SW 1271 (cell line): ENCODE data around the gene CACNA1E.

Experiments used
- DNase-seq, 2 experiments: peaks; one replicate each; lab custom pipeline; 2025; lab: John Stamatoyannopoulos, UW

CACNA1E gene

GRCh38 chr1:181583598-181583997 lies 100.3 kb downstream of the CACNA1E start:
- no peak for DNase-seq

GRCh38 chr1:181587870-181588438 lies 104.6 kb downstream of the CACNA1E start:
- DNase-seq: no peak

GRCh38 chr1:181588631-181589030 lies 105.3 kb downstream of the CACNA1E start:
- DNase-seq: no peak

- DNase-seq: no peak
Observed at GRCh38 chr1:181592255-181592859, 109.0 kb downstream of the CACNA1E start.

- DNase-seq: no peak
Observed at GRCh38 chr1:181593042-181593441, 109.7 kb downstream of the CACNA1E start.

- DNase-seq: no peak
Observed at GRCh38 chr1:181594553-181594952, 111.2 kb downstream of the CACNA1E start.

GRCh38 chr1:181595234-181595633 lies 111.9 kb downstream of the CACNA1E start:
- no peak for DNase-seq

GRCh38 chr1:181601186-181601950 lies 118.1 kb downstream of the CACNA1E start:
- DNase-seq: no peak

- DNase-seq: no peak
Observed at GRCh38 chr1:181603735-181604410, 120.6 kb downstream of the CACNA1E start.

- DNase-seq: no peak
Observed at GRCh38 chr1:181604482-181605249, 121.3 kb downstream of the CACNA1E start.

GRCh38 chr1:181607524-181607923 lies 124.2 kb downstream of the CACNA1E start:
- no peak for DNase-seq

- DNase-seq: no peak
Observed at GRCh38 chr1:181608386-181608785, 125.1 kb downstream of the CACNA1E start.

GRCh38 chr1:181608948-181609347 lies 125.6 kb downstream of the CACNA1E start:
- no peak for DNase-seq

GRCh38 chr1:181612100-181612499 lies 128.8 kb downstream of the CACNA1E start:
- DNase-seq: no peak

- DNase-seq: no peak
Observed at GRCh38 chr1:181618559-181618958, 135.2 kb downstream of the CACNA1E start.

GRCh38 chr1:181620183-181620582 lies 136.9 kb downstream of the CACNA1E start:
- no peak for DNase-seq

- no peak for DNase-seq
Observed at GRCh38 chr1:181623850-181624249, 140.5 kb downstream of the CACNA1E start.

- DNase-seq: no peak
Observed at GRCh38 chr1:181626279-181626938, 143.1 kb downstream of the CACNA1E start.

GRCh38 chr1:181630398-181630797 lies 147.1 kb downstream of the CACNA1E start:
- DNase-seq: no peak

- no peak for DNase-seq
Observed at GRCh38 chr1:181630838-181631237, 147.5 kb downstream of the CACNA1E start.

GRCh38 chr1:181632492-181632891 lies 149.2 kb downstream of the CACNA1E start:
- DNase-seq: no peak
